ENCODE data around the gene COL9A1.

Gene COL9A1

DNA sequence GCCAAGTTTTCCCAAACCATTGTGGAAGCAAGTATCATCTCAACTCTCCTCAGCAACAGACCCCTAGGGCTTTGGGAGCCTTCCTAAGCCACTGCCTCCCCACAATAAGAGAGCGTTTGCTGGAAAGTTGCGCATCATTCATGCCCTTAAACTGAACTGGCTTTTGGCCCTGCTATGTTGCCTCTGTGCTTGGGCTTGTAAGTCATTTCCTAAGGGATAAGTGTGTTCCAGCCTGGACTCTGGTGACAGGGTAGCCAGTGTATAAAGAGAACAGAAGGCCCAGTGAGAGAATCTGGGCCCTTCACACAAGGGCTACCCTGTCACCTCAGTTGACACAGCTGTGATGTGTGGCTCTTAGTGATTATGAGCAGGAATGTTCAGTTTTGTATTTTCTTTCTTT is 77.8 kb downstream of the COL9A1 start:
- no peak for DNase-seq (ENCODE audit: low spot score)

GRCh38 chr6:70222439-70222749 is 80.5 kb downstream of the COL9A1 start:
- no peak for DNase-seq (ENCODE audit: low spot score)

GRCh38 chr6:70221715-70222438 is 81.0 kb downstream of the COL9A1 start:
- DNase-seq (ENCODE audit: low spot score), result no peak

GRCh38 chr6:70221025-70221714 is 81.7 kb downstream of the COL9A1 start:
- DNase-seq (ENCODE audit: low spot score), result no peak

GRCh38 chr6:70219943-70220613 is 82.8 kb downstream of the COL9A1 start:
- no peak for DNase-seq (ENCODE audit: low spot score)

GRCh38 chr6:70216767-70217166 is 86.1 kb downstream of the COL9A1 start:
- no peak for DNase-seq (ENCODE audit: low spot score)

- DNase-seq (ENCODE audit: low spot score), result no peak
These were observed 87.3 kb downstream of the COL9A1 start for GRCh38 chr6:70215460-70216108.

GRCh38 chr6:70210462-70210861 is 92.4 kb downstream of the COL9A1 start:
- DNase-seq (ENCODE audit: low spot score), result no peak

- no peak for DNase-seq (ENCODE audit: low spot score)
These were observed 94.6 kb downstream of the COL9A1 start for GRCh38 chr6:70208235-70208790.

GRCh38 chr6:70198785-70199184 is 104.1 kb downstream of the COL9A1 start:
- DNase-seq (ENCODE audit: low spot score), result no peak

DNA sequence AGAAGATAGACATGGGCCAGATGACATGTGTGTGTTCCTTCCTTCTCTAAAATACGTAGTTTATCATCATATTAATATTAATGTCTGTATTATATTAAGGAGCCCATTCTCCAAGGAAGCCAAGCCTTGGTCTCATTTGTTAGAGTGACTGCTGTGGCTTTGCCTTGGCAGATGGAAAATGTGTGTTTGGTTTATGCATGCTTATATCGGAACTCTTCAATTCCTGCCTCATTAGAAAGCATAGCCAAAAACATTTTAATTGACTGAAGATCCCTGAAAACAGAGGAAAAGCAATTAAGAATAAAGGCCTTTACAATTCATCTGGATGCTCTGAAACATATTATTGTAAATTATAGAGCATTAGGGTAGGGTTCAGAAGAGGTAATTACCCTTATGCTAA is 106.4 kb downstream of the COL9A1 start:
- DNase-seq (ENCODE audit: low spot score), result no peak

DNA sequence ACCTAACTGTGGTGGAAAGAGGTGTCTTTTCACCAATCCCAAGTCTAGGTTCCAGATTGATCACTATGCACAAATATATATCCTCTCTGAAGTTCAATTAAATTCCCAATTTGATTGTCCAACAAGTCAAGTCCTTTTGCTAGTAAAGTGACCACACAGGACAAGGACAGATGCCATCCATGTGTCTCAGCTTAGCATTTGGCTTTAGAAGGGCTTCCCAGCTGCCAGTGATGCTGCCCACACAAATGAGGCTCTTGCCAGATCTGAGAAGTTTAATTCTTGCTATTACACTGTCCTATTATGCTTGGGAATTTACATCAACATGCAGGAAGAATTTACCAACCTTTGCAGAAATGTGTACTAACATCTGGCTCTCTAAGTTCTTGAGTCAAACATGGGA is 108.5 kb downstream of the COL9A1 start:
- no peak for DNase-seq (ENCODE audit: low spot score)

DNA sequence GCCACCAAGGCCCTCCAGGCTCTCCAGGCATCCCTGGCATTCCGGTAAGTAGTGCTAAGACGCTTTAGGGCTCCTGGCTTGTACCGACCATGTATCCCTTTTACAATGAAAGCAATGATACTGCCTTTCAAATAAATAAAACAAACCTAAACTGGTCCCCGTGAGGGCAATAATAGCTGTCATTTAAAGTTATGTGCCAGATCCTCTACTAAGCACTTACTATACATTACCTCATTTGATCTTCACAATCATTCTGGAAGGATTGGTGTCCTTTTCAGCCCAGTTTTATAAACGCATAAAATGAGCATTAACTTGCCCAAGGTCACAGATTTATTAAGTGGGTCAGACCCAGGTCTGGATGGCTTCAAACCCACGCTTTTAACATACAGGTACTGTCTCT is 114.7 kb downstream of the COL9A1 start:
- DNase-seq (ENCODE audit: low spot score), result no peak

DNA sequence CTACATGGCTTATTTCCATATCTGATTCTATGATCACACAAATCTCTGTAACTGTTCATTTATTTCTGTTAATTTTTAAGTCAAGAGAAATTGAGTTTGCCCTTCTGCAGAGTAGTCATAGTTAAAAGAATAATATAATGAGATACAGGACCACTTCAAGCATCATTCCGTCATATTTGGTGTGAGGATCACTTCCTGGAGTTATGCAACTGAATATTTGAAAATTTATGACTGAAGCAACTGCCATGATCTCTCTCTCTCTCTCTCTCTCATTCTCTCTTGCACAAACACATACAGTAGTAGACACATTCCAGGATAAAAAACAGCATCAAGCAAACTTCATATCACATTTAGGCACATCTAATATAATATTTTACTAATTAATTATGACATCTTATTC is 116.4 kb downstream of the COL9A1 start:
- no peak for DNase-seq (ENCODE audit: low spot score)

DNA sequence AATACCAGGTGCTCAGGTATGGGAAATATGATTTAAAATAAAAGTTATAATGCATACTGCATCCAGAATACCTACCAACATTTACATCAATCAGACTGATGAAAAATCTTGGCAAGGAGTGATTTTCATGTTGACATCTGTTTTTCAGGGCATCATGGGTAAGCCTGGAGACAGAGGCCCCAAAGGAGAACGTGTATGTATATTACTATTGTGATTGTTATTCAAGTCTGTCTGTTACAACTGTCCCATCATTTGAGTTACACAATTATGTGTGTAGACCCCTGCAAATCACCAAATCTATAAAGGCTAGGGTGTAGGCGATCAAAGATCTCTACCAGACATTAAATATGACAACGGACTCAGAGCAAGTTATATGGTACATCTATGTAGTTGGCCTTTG is 118.2 kb downstream of the COL9A1 start:
- no peak for DNase-seq (ENCODE audit: low spot score)

DNA sequence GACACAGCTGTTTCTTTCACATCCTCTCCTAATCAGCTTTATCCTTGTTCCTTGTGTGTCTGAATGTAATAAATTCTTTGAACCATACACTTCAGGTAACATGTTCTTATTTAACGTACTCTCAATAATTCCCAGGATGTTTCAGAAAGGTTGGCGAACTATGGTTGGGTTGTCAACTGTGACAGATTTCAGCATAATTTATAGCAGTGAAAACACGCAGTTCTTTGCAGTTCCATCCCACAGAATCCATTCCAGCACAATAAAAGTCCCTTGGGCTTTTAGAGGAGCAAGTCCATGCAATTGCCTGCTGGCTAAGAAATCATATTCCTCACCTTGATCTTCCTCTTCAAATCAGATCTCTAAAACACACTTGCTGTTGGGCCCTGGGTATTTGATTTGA is 119.3 kb downstream of the COL9A1 start:
- DNase-seq (ENCODE audit: low spot score), result no peak

DNA sequence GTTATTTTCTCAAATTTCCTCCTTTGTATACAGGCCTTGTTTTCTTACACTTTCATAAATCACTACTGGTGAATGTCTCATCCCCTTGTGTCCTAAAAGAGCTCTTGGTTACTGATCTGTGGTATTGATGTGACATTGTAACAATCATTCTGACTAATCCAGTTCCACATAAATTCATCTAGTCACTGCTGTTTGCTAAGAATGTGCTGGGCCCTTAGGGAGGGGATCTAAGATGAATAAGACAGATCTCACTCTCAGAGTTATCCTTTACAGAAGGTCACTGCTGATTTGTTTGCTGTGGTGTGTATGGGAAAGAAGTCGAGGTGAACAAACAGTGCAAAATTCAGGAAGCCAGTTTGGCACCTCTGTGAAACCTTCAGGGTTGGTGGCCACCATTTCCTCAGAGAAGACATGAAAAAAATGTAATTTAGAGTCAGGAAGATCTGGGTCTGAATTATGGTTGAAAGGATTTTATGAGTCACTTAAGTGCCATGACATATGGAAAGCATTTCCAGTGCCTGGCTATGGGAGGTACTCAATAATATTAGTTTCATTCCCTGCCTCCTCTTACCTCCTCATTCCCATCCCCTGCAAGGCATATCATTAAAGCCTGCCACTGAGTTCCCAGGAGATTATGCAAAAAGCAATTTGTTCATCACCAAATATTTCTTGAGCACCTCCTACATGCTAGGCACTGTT is 121.8 kb downstream of the COL9A1 start:
- DNase-seq (ENCODE audit: low spot score), result no peak

- no peak for DNase-seq (ENCODE audit: low spot score)
These were observed 122.5 kb downstream of the COL9A1 start for GRCh38 chr6:70180183-70180900.

- DNase-seq (ENCODE audit: low spot score), result no peak
These were observed 125.9 kb downstream of the COL9A1 start for GRCh38 chr6:70176842-70177550.

DNA sequence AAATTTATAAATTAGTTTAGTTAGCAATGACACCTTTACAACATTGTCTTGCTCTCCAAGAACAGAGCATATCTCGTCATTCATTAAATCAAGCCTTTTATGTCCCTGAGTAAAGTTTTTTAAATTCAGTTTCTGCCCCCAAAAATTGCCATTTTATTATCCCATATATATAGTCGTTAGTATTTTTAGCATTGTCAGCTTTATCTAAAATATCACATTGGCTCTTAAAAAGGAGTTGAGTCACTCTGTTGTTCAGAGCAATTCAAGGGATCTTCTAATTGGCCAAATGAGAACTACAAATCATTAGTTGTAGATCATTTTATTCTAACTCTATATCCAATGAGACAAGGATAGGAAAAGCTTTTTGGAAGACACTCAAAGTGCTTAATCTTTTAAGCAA is 127.1 kb downstream of the COL9A1 start:
- DNase-seq (ENCODE audit: low spot score), result no peak

GRCh38 chr6:70172252-70172651 is 130.6 kb downstream of the COL9A1 start:
- DNase-seq (ENCODE audit: low spot score), result no peak

Data from CD4-positive, alpha-beta T cell treated with Interleukin-6 at 100 ng/mL for 8 hours (primary cell).